Measurements from ENCODE around the gene CARD11.

The CARD11 gene

GRCh38 chr7:3043544-3044371, at the start of gene CARD11:
CARD11 (minus strand) TSS chr7:3043867; CDS start chr7:2958506, 85,361 bp downstream.
- H3K36me3 Mint-ChIP-seq, result peaks cover 33% of the 10 kb centered on the region
- no peaks in the 10 kb centered on the region for H3K27me3 Mint-ChIP-seq
- no peaks in the 10 kb centered on the region for H3K9me3 Mint-ChIP-seq
- H3K4me1 Mint-ChIP-seq, result peaks cover 38% of the 10 kb centered on the region
- H3K4me3 Mint-ChIP-seq, result peak within 1 kb of the TSS; percentile 96
- H3K27ac Mint-ChIP-seq, result peak within 1 kb of the TSS; percentile 92
- peak; percentile 73 for ATAC-seq

- Mint-ChIP-seq H3K4me3 (no peak overlapping the region), H3K9me3 (no peaks in the 10 kb centered on the region), H3K4me1 (peaks cover 42% of the 10 kb centered on the region), H3K36me3 (no peaks in the 10 kb centered on the region), H3K27ac (peak overlapping the region; percentile 47), H3K27me3 (no peaks in the 10 kb centered on the region)
- peak; percentile 90 for ATAC-seq
Observed at GRCh38 chr7:3092468-3092867, 48.8 kb upstream of the CARD11 start.

DNA sequence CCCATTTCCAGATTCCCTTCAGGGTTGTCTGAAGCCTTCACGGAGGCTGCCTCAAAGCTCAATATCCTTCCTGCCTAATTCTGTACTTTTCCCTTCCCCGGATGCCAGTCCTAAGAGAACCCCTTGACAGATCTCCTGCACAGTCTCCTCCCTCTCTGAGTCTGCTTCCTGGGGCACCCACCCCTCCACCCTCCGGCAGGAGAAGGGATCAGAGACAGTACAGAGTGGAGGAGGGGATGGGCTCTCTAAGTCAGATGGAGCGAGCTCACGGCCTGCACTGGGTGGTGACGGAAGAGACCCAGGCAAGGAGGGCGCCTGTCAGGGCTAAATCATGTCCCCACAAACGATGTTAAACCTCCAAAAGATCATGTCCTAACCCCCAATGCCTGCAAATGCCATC, 48.0 kb upstream of the CARD11 start:
- Mint-ChIP-seq H3K9me3 (no peaks in the 10 kb centered on the region), H3K27me3 (no peaks in the 10 kb centered on the region), H3K27ac (peak overlapping the region; percentile 47), H3K36me3 (no peaks in the 10 kb centered on the region), H3K4me3 (peak overlapping the region; percentile 8), H3K4me1 (peaks cover 42% of the 10 kb centered on the region)
- no peak for ATAC-seq

DNA sequence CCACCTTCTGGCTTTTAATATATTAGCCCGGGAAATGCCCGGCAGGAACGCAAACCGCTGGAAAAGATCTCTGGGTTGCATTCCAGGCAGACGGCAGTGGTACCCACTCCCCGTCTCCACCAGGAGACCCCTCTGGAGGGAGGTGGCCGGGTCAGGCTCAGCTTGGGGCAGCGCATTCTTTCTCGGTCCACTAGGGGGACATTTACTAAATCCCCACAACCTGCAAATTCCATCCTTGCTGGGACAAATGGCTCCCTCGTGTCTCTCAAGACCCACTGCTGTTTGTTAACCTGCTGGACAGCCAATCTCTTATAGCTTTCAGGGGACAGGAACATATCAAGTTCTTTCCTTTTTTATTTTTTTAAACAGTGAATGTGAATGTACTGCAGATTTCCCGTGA, 45.8 kb upstream of the CARD11 start:
- Mint-ChIP-seq H3K36me3 (no peaks in the 10 kb centered on the region), H3K27ac (no peak overlapping the region), H3K4me3 (no peak overlapping the region), H3K27me3 (no peaks in the 10 kb centered on the region), H3K9me3 (no peaks in the 10 kb centered on the region), H3K4me1 (peaks cover 29% of the 10 kb centered on the region)
- no peak for ATAC-seq

GRCh38 chr7:3087243-3087755, 43.6 kb upstream of the CARD11 start:
- no peak for ATAC-seq
- peaks cover 20% of the 10 kb centered on the region for H3K4me1 Mint-ChIP-seq

DNA sequence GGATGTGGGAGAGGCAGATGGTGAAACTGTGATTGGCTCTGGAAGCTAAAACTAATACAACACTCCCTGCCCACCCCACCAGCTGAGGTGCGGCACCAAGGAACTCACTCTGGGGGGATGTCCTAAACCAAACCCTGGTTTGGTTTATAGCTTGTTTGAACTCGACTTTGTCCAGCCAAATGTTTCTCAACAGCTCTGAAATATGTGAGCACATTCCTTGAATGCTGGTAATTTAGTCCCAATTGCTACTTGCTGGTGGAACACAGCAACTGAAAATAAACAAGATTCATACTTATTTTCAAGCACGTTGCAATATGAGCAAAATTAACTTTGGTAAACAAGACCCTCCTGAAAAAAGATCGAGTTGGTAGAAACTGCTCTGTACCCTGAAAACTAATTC, 39.7 kb upstream of the CARD11 start:
- no peak for ATAC-seq
- H3K27me3 Mint-ChIP-seq, result no peaks in the 10 kb centered on the region
- peaks cover 17% of the 10 kb centered on the region for H3K4me1 Mint-ChIP-seq
- no peak overlapping the region for H3K4me3 Mint-ChIP-seq
- H3K27ac Mint-ChIP-seq, result no peak overlapping the region
- H3K36me3 Mint-ChIP-seq, result no peaks in the 10 kb centered on the region
- H3K9me3 Mint-ChIP-seq, result no peaks in the 10 kb centered on the region

More at GRCh38 chr7:3087243-3087755, 43.6 kb upstream of the CARD11 start:
- peak overlapping the region; percentile 27 for H3K27ac Mint-ChIP-seq
- no peaks in the 10 kb centered on the region for H3K36me3 Mint-ChIP-seq
- H3K4me3 Mint-ChIP-seq, result no peak overlapping the region
- H3K27me3 Mint-ChIP-seq, result no peaks in the 10 kb centered on the region
- no peaks in the 10 kb centered on the region for H3K9me3 Mint-ChIP-seq

DNA sequence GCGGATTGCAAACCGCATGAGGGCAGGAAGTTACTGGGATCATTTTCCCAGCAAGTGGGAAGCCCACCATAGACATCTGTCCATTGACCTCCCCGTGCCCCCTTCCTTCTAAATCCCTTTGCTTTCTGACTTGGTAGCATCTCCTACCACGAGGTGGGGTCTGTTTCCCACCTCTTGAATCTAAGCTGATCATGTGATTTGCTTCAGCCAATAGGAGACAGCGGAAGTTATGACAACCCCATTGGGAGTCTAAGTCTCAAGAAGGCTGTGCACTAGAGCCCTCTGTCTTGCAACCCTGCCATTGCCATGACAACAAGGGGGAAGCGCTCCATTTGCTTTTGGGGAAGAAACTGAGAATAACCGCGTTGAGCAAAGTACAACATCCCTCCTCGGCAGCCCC, 39.2 kb upstream of the CARD11 start:
- no peak overlapping the region for H3K4me3 Mint-ChIP-seq
- peaks cover 22% of the 10 kb centered on the region for H3K4me1 Mint-ChIP-seq
- H3K27ac Mint-ChIP-seq, result no peak overlapping the region
- no peaks in the 10 kb centered on the region for H3K36me3 Mint-ChIP-seq
- no peaks in the 10 kb centered on the region for H3K27me3 Mint-ChIP-seq
- ATAC-seq, result no peak
- no peaks in the 10 kb centered on the region for H3K9me3 Mint-ChIP-seq

GRCh38 chr7:3082386-3082785, 38.7 kb upstream of the CARD11 start:
- H3K36me3 Mint-ChIP-seq, result no peaks in the 10 kb centered on the region
- no peak for ATAC-seq
- no peaks in the 10 kb centered on the region for H3K9me3 Mint-ChIP-seq
- H3K4me1 Mint-ChIP-seq, result peaks cover 26% of the 10 kb centered on the region
- no peak overlapping the region for H3K27ac Mint-ChIP-seq
- H3K27me3 Mint-ChIP-seq, result no peaks in the 10 kb centered on the region
- no peak overlapping the region for H3K4me3 Mint-ChIP-seq

DNA sequence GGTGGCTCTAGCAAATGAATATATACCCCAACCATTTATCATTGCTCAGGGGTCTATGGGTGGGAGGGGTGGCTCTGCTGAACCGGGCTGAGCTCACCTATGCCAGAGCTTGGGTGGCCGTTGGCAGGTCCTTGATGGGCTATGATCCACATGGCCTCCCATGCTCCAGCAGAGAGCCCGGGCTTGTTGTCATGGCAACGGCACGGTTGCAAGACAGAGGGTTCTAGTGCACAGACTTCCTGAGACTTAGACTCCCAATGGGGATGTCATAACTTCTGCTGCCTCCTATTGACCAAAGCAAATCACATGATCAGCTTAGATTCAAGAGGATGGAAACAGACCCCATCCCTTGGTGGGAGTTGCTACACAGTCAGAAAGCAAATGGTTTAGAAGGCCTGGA, 36.4 kb upstream of the CARD11 start:
- H3K27me3 Mint-ChIP-seq, result no peaks in the 10 kb centered on the region
- H3K36me3 Mint-ChIP-seq, result no peaks in the 10 kb centered on the region
- peaks cover 4% of the 10 kb centered on the region for H3K9me3 Mint-ChIP-seq
- H3K27ac Mint-ChIP-seq, result peak overlapping the region; percentile 40
- H3K4me1 Mint-ChIP-seq, result peaks cover 28% of the 10 kb centered on the region
- ATAC-seq, result no peak
- H3K4me3 Mint-ChIP-seq, result no peak overlapping the region

GRCh38 chr7:3078514-3078913, 34.8 kb upstream of the CARD11 start:
- Mint-ChIP-seq H3K36me3 (no peaks in the 10 kb centered on the region), H3K9me3 (peaks cover 4% of the 10 kb centered on the region), H3K27ac (peak overlapping the region; percentile 83), H3K4me3 (peak overlapping the region; percentile 7), H3K4me1 (peaks cover 43% of the 10 kb centered on the region), H3K27me3 (no peaks in the 10 kb centered on the region)
- ATAC-seq, result peak; percentile 81

DNA sequence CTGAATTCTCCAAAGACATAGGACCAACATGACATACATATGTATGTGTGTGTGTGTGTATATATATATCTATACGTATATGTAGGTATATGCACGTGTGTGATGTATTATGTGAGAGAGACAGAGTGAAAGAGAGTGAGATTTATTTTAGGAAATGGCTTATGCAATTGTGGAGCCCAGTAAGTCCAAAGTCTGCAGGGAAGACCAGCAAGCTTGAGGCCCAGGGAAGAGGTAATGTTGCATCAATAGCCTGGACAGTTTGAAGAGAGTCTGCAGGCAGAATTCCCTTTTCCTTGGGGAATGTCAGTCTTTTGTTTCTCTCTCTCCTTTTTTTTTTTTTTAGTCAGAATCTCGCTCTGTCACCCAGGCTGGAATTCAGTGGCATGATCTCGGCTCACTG, 33.0 kb upstream of the CARD11 start:
- no peak overlapping the region for H3K4me3 Mint-ChIP-seq
- no peak overlapping the region for H3K27ac Mint-ChIP-seq
- ATAC-seq, result no peak
- H3K27me3 Mint-ChIP-seq, result no peaks in the 10 kb centered on the region
- H3K9me3 Mint-ChIP-seq, result peaks cover 4% of the 10 kb centered on the region
- H3K36me3 Mint-ChIP-seq, result no peaks in the 10 kb centered on the region
- H3K4me1 Mint-ChIP-seq, result peaks cover 43% of the 10 kb centered on the region

DNA sequence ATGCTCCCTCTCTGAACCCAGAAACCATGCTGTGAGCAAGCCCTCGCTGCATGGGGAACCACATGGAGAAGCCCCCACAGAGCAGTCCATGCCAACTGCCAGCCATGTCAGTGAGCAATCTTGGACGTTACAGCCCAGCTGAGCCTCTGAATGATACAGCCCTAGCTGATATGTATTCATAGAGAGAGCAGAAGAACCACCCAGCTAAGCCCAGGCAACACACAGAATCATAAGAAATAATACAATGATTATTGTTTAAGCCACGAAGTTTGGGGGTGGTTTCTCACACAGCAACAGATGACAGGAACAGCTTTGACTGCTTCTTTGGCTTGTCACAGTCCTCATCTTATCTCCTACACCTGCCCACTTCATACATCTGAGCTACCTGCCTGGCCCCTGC, 32.5 kb upstream of the CARD11 start:
- Mint-ChIP-seq H3K27me3 (no peaks in the 10 kb centered on the region), H3K9me3 (peaks cover 7% of the 10 kb centered on the region), H3K27ac (no peak overlapping the region), H3K4me1 (peaks cover 43% of the 10 kb centered on the region), H3K36me3 (peaks cover 5% of the 10 kb centered on the region), H3K4me3 (no peak overlapping the region)
- no peak for ATAC-seq

DNA sequence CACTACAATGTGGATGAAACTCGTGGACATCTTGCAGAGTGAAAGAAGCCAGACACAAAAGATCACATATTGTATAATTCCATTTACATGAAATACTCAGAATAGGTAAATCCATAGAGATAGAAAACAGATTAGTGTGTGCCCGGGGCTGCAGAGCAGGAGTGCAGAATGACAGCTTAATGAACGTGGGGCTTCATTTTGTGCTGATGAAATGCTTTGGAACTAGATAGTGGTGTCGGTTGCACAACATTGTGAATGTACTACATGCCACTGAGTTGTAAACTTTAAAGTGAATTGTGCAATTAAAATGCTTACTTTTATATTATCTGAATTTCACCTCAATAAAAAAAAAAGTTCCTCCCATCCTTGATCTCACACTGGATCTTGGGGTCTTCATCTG, 31.8 kb upstream of the CARD11 start:
- Mint-ChIP-seq H3K27me3 (no peaks in the 10 kb centered on the region), H3K27ac (no peak overlapping the region), H3K4me1 (peaks cover 43% of the 10 kb centered on the region), H3K36me3 (peaks cover 7% of the 10 kb centered on the region), H3K4me3 (no peak overlapping the region), H3K9me3 (peaks cover 12% of the 10 kb centered on the region)
- no peak for ATAC-seq

- Mint-ChIP-seq H3K27me3 (no peaks in the 10 kb centered on the region), H3K9me3 (peaks cover 12% of the 10 kb centered on the region), H3K36me3 (peaks cover 7% of the 10 kb centered on the region), H3K4me1 (peaks cover 52% of the 10 kb centered on the region), H3K27ac (peak overlapping the region; percentile 62), H3K4me3 (peak overlapping the region; percentile 64)
- ATAC-seq, result no peak
Observed at GRCh38 chr7:3074459-3074821, 30.8 kb upstream of the CARD11 start.

- H3K27me3 Mint-ChIP-seq, result no peaks in the 10 kb centered on the region
- peaks cover 51% of the 10 kb centered on the region for H3K4me1 Mint-ChIP-seq
- ATAC-seq, result peak; percentile 44
- H3K4me3 Mint-ChIP-seq, result peak overlapping the region; percentile 64
- peak overlapping the region; percentile 62 for H3K27ac Mint-ChIP-seq
- peaks cover 7% of the 10 kb centered on the region for H3K36me3 Mint-ChIP-seq
- H3K9me3 Mint-ChIP-seq, result peaks cover 12% of the 10 kb centered on the region
Observed at GRCh38 chr7:3073763-3074458, 30.2 kb upstream of the CARD11 start.

- Mint-ChIP-seq H3K9me3 (peaks cover 8% of the 10 kb centered on the region), H3K27me3 (no peaks in the 10 kb centered on the region), H3K4me3 (no peak overlapping the region), H3K36me3 (peaks cover 7% of the 10 kb centered on the region), H3K27ac (no peak overlapping the region), H3K4me1 (peaks cover 63% of the 10 kb centered on the region)
- no peak for ATAC-seq
Observed at GRCh38 chr7:3070908-3071307, 27.2 kb upstream of the CARD11 start.
